Activated naive CD4-positive, alpha-beta T cell treated with Interleukin-2 at 50 U/mL for 16 hours (primary cell): ENCODE results near the gene LDB3.
"Not testable (repeated sequence)": the region's sequence is repeated elsewhere in the genome, so short reads cannot be mapped to it uniquely, and the experiment has no call there.

Experiments used
- DNase-seq: peaks from one replicate; pipeline ENCODE4 v3.0.0-alpha.2; 2020

LDB3 gene

DNA sequence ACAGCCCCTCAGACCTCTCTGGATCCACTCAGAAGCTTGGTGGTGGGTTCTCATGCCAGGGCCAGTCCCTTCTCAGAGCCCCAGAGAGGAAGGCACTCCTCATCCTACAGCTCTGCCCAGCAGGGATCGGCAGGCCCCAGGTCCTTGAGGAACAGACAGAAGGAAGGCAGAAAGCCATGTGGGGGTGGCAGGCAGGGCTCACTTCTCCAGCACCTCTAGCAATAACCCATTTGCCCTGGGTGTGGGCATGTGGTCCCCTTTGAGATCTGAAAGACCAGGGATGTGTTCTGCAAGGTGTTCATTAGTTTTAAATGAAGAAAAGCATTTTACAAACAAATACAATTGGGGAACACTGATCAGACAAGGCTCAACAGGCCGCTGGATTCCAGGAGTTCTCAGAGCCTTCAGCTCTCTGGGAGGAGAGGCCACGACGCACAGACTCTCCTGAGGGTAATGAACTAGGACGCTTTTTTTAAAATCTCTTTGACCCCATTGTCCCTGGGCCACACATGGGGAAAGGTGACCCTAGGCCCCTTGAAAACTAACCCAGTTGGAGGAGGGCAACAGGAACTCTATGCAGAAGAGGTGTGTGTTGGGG lies 40.6 kb downstream of the LDB3 start:
- no peak for DNase-seq

DNA sequence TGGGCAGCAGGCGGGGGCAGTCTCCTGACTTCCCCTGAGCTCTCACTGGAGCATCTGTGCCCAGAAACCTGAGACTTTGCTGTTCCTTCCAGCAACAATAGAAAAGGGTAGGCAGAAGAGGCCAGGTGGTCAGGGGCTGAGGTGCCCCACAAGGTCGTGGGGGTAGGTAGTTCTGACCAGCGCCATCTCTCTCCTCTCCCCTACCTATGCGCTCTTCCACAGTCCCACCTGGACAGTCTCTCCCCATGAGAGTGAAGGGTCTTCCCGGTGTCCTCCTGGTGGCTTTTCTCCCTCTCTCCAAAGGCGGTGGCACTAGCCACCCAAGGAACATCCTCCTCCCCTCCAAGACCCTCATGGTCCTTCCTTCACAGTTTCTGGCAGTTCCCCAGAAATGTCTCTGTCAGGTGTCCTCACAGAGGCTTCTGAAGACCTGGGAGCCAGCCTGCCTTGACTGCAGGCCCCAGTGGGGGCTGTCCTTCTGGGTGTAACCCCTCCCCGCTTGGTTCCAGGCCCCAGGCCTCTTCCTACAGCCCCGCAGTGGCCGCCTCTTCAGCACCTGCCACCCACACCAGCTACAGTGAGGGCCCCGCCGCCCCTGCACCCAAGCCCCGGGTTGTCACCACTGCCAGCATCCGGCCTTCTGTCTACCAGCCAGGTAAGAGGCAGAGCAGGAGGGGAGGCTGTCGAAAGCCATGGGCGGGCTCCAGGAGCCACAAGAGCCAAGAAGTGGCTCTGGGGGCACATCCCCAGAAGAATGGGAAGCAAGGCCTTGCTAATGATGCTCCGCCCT lies 41.3 kb downstream of the LDB3 start:
- no peak for DNase-seq

DNA sequence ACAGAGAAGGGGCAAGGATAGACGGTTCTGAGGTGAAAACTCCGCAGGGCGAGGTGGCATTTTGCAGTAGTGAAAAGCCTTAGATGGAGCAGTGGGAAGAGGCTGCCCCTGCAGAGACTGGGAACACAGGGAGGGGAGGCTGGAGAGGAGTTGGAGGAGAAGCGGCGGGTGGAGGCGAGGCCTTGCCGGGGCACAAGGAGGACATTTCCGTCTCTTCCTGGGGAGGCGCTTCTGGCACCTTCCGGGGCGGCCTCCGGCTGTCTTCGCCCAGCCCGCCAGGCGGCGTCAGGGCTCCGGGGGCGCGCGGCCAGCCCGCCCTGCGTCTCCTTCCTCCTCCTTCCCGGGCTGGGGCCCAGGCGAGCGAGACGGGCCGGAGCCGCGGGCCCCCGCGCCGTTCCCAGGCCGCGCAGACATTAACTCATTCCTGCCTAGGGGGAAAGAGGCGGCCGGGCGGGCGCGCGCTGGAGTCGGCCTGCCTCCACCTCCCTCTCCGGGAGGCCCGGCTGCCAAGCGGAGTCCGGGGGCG lies 42.7 kb downstream of the LDB3 start:
- peak; percentile 86 for DNase-seq

GRCh38 chr10:86711513-86712316 lies 43.4 kb downstream of the LDB3 start:
- DNase-seq: peak; percentile 61

- DNase-seq: no peak
Measured at GRCh38 chr10:86712317-86712707, 44.0 kb downstream of the LDB3 start.

DNA sequence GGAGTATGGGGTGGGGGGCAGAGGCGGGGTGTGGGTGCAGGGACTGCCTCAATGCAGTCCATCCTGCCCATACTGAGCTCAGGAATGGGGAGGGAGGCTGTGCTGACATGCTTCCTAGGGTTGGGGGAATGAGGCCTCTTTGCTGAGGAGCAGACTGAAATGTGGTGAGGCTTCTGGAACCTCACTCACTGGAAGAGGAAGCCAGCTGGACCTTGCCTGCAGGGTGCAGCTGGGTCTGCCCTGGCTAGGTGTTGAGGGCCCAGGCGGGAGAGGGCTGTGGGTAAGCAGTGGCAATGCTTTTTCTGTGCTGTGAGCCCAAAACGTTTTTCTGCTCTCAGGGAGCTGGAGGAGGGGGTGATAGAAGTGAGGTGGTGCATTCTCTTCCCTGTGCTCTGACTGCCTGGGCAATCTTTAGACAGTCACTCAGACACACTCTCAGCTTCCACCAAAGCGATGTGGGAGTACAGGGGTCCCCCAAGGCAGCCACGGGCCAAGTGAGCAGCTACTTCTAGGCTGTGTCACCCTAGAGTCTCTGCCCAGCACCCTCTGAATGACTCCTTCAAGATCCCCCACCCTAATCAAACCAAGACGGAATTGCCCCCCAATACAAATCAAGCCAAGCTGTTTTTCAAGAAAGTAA lies 47.0 kb downstream of the LDB3 start:
- DNase-seq: no peak

DNA sequence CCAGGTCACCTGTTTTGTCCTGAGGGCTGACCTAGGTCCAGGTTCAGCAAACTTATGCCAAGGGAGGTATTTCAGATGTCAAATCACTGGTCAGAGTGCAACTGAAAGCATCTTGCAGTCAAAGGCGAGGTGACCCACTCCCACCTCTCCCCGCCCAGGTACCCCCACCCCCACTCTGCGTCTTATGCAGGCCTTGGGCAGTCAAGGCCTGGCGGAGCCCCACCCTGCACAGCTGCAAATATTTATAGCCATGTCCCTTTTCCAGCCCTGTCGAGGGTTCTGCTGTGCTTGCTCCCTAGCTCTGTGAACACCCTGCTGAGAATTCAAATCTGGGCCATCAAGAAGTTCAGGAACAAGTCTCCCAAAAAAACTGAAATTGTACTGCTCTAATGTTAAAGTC lies 47.5 kb downstream of the LDB3 start:
- no peak for DNase-seq

- no peak for DNase-seq
Measured at GRCh38 chr10:86716466-86716865, 48.2 kb downstream of the LDB3 start.

- no peak for DNase-seq
Measured at GRCh38 chr10:86718556-86718955, 50.2 kb downstream of the LDB3 start.

DNA sequence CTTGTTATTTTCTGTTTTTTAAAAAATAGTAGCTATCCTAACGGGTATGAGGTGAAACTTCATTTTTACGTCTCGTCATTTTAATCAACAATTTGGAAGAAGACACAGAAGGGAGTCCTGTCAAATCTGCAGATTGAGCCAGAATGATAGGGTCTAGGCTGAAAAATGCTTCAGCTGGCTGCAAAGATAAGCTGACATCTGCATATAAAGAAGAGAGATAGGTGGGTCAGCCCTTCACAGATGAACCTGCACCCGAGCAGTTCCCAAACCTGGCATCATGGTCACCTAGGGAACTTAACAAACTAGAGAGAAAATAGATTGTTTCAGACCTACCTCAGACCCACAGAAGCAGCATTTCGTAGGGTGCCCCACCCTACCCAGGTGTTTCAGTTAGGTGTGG lies 52.9 kb downstream of the LDB3 start:
- DNase-seq: no peak

GRCh38 chr10:86723009-86723408 lies 54.7 kb downstream of the LDB3 start:
- DNase-seq: no peak

GRCh38 chr10:86724445-86724844 lies 56.1 kb downstream of the LDB3 start:
- DNase-seq: no peak

DNA sequence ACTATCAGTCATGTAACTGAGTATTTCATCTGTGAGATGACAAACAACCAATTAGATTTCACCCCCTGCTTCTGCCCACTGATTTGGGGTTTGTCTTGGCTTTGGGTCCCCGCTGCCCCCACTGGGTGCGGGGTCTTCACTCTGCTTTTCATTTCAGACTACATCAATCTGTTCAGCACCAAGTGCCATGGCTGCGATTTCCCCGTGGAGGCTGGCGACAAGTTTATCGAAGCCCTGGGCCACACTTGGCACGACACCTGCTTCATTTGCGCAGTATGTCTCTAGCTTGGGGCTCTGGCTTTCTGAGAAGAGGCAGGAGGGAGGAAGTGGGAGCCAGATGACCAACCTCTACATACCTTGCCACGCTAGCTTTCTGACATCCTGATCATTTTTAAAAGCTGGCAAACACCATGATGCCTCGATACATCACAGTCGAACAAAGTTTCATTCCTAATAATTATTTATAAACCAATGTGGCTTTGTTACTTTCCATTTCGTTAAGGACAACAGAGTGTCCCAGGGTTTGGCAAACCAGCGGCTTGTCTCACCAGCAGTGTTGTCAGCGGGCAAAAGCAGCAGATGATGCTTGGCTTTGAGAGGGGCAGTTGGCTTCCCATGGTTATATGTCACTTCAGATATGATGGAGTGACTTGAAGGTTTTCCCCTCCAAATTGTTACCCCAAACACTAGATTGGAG lies 57.8 kb downstream of the LDB3 start:
- DNase-seq: no peak

- DNase-seq: no peak
Measured at GRCh38 chr10:86726677-86726999, 58.3 kb downstream of the LDB3 start.

DNA sequence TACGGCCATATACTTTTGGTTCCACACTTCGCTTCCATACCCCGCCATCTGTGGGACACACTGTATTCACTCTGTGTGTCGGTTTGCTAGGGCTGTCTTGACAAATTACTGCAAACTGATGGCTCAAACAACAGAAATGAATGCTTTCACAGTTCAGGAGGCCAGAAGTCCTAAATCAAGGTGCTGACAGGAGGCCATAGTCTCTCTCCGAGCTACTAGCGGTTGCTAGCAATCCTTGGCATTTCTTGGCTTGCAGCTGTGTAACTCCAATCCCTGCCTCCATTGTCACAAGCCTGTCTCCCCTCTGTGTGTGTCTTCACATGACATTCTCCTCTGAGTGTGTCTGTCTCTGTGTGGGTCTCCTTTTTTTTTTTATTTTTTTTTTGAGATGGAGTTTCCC lies 59.2 kb downstream of the LDB3 start:
- no peak for DNase-seq

DNA sequence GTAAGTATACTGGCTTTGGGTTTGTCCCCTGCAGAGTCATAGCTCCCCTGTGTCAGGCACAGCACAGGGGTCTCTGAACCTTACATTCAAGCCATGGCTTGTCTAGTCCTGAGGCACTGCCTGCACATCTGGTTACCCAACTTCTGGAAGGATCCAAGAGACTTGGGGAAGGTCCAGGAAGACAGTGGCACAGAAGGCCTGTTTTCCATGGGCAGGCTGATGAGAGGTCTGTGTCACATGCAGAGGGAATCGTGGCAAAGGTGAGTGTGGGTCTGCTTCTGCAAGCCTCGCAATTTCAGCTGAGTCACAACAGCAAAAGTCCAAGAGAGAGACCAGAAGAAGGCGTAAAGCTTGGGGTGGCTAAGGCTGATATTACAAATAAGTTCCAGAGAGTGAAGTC lies 59.7 kb downstream of the LDB3 start:
- no peak for DNase-seq

DNA sequence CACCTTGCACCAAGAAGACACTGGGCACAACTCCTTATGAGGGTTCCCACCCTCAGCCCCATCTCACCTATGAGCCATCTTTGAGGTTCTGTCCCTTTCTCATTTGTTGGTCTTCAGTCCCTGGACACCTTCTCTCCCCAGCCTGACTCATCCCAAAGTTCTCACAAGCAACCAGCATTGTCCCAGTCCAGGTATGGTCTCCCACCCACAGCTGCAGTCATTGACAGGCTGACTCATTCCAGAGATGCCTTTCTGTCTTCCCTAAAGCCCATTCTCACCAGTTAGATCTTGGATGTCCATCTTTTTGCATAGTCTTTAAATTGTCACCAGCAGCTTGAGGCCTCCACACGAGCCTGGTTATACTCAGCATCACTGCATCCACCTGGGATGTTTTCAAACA lies 61.4 kb downstream of the LDB3 start:
- DNase-seq: no peak

DNA sequence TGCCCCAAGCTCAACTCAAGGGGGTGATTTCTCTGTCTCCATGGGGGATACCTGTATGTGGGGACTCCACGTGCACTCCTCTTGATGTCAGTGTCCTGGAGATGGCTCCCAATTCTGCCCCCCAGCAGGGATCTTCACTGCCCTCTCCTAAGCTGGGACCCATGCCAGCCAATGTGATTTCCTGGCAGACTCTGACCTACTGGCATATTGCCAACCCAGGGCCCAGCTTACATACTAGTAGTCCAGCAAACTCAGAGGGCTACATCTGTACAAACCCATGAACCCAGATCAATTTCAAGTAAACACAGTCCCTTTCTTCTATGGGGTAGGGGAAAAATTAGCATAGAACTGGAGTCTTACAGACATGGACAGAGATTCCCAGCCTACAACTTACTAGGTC lies 61.9 kb downstream of the LDB3 start:
- DNase-seq: no peak

DNA sequence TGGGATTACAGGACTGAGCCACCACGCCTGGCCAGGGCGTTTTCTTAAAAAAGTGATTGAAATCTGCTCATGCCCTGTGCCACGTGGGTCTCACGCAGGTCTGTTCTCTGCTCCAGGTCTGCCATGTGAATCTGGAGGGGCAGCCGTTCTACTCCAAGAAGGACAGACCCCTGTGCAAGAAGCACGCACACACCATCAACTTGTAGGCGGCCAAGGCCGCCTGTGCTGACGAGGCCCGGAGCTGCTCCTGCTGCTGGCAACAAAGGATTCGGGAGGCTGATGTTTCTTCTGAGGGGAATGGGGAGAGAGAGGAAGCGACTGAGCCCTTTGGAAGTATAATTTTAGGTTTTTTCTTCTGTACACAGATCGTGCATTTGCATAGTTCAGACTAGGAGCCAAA lies 64.5 kb downstream of the LDB3 start:
- no peak for DNase-seq

DNA sequence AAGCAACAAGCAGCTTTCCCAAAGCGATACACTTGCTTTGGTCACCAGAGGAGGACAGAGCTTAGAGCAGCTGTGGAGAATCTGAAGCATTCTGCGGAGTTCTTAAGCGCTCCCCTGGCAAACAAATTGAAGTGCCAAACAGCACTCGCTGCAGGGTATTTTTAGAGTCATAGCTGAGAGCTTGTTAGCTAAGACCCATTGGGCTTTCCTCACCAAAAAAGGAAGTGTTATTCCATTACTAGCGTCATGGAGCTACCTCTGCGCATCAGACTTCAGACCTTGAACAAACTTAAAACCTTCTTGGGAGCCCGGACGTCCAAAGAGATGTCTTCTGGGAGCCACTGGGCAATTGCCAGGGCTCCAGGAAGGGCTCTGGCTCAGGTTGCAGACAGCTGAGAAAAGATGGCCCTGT lies 65.0 kb downstream of the LDB3 start:
- no peak for DNase-seq

DNA sequence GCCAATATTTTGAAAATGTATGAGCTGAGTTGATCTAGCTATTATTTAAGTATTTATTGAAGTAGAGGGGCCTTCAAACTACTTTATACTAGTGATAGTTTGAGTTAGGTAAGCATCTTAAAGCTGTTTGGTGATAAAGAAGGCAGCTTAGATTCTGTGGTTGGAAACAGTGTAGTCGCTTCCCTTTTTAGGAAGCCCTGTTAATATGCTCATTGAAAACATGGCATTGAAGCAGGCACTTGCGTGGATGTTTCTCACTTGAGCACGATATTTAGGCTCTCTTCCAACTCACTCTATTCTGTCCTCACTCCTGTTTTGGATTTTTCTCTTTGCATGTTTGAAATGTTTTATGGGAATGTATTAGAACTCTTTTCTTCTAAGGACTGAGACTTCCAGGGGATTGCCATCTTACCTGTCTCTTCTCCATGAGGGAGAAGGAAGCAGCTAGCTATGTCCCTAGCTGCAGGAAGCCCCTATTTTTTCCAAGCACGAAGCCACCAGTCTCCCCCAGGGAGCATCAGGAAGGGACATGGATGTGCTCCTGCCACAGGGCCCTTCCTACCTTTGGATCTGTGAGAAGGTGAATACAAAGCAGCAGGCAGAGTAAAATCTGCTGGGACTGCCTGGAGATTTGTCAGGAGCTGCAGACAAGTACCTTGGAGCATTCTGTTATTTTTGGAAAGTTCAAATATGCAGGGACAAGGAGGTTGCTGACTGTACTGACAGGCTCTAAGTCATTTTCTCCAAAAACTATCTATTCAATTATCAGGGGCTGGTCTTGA lies 66.1 kb downstream of the LDB3 start:
- DNase-seq: no peak

GRCh38 chr10:86735278-86735677 lies 67.0 kb downstream of the LDB3 start:
- not testable (repeated sequence) for DNase-seq
